Jurkat, Clone E6-1 (cell line): ENCODE data around the gene ZFP91.

ENCODE experiments used
- DNase-seq: peaks from one replicate; pipeline ENCODE4 v3.0.0-alpha.2; 2011; ENCODE audit warnings: low read depth, low spot score
- H3K4me3 ChIP-seq: 2 replicates; pipeline ENCODE4 v1.5.1; 2011; ENCODE audit warnings: mild to moderate bottlenecking, low read length, control low read depth, moderate library complexity

The ZFP91 gene

DNA sequence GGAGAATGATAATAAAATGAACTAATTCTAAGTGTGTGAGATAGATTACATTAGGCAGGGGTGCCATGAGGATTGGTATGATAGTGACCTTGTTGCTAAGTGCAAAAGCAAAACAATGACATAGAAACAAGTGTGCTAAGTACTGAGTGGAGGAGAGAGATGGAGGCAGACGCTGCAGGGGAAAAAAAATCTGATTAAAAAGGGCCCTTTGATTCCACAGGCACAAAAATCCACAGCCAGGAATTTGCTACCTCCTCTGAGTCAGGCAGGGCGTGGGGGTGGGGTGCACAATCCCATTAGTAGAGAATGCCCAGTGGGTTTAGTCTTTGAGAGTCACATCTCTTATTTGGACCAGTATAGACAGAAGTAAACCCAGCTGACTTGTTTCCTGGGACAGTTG lies 43.5 kb downstream of the ZFP91 start, which contains the start of gene CNTF:
Gene CNTF, plus strand, starts transcription at position 322 of the 400 bp plus-strand sequence. CDS start 88 bp downstream, outside the sequence.
- no peak within 1 kb of the TSS for H3K4me3 ChIP-seq
- DNase-seq, result no peak

DNA sequence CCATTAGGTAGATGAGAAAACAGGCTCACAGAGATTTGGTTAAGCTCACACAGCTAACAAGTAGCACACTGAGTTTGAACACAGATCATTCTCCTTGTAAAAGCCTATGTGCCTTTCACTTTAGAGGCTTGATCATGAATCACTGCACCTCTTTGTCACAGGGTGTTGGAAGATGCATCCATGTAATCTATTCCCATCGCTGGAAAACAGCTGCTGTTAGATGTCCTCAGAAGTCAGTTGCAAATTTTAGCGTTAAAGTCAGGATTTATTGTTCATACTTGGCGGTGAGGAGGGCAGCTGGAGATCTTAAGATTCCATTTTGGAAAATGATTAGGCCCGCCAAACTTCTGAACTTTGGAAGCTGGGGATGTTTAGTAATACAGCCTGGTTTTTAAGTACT lies 46.2 kb downstream of the ZFP91 start:
- no peak for DNase-seq
- H3K4me3 ChIP-seq, result no peak overlapping the region

DNA sequence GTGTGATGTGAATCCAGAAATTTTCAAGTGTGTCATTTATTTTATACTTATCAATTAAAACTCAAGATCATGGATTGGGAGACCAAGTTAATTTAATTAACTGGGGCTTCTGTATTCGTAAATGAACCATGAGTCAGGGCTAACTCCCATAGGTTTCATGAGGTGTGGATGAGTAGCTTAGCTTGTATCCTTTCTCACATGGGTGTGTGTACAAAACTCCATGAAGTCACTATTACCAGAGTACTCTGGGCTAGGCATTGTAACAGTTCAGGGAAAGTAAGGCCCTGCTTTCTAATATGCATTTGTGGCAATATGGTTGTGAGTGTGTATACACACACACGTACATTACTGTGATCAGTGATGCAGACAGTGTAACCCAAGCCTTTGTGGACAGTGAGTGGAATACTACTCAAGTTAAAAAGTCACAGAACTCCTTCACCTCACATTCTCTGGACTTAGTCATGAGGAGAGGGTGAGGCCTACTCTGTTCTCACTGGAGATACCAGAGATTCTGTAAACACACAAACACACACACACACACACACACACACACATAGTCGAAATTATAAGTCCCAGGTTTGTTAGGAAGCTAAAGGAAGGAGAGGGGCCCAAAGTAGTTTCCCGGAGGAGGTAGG lies 47.1 kb downstream of the ZFP91 start:
- no peak overlapping the region for H3K4me3 ChIP-seq
- DNase-seq, result no peak

DNA sequence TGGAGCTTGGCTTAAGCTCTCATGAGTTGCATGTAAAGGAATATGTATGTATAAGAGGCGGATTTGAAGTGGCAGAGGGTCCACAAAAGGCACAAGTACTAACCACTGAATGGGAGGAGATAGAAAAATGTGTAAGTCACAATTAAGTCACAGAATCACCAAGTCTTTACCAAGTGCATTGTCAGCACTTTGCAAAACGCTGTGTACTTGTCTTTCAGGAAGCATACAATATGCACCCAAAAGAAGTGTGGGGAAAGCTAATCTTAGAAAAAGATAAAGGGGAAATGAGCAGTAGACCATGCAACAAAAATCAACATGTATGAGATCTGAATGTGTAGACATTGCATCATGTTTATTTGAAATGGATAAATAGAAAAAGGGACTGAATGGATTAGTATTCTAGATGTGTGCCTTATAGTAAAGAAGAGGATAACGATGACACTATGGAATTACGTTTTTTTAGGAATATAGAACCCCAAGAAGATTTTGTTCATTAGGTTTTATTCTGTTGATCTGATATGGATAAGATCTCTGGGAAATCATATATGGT lies 48.1 kb downstream of the ZFP91 start:
- DNase-seq, result no peak
- no peak overlapping the region for H3K4me3 ChIP-seq

DNA sequence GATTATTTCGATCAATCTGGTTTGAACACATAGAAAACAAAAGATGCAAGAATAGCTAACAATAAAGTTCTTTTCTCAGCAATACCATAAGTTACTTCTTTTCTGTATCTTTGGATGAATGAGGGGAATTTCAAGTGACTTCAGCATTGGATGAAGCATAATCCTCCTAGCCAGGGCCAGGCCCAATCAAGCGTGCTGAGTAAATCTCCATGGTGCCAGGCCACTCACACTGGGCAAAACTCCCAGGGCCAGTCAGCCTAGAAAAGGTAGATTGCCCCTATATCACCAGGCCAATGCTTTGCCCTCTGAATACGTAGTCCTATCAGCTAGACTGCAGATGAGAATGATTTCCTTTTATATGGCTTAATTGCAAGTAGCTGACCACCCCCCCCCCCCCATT lies 49.6 kb downstream of the ZFP91 start:
- H3K4me3 ChIP-seq, result no peak overlapping the region
- no peak for DNase-seq

DNA sequence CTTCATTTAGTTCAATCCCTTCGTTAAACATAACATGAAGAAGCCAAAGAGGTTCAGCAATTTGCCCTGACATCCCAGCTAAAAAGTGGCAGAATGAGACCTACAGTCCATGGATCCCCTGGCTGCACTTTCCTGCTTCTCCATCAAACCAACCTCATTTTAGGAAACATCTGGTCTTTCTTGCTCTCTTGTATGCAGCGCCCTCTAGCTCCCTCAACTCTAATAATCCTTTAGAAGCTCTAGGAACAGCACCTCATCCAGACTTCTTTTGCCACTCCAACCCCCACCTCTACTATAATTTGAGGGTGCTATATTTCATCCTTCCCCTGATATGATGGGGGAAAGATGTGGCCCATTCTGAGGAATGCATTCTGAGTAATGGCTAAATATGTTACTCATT lies 51.0 kb downstream of the ZFP91 start:
- peak; percentile 45 for DNase-seq
- H3K4me3 ChIP-seq, result no peak overlapping the region

DNA sequence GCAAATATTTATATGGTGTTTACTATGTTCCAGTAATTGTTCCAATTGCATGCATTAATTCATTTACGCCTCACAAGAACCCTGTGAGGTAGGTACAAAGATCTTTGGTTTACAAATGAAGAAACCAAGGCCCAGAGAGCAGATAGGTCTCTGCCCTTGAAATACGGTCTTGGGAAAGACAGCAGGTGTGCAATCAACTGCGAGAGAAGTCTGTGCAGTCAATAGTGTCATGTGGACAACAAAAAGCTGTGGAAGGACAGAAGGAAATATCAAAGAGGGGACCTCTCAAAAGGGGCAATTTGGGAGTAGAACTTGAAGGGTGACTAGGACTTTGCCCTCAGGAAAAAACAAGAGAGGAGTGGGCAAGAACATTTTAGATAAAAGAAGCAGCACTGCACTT lies 52.5 kb downstream of the ZFP91 start:
- no peak overlapping the region for H3K4me3 ChIP-seq
- no peak for DNase-seq

DNA sequence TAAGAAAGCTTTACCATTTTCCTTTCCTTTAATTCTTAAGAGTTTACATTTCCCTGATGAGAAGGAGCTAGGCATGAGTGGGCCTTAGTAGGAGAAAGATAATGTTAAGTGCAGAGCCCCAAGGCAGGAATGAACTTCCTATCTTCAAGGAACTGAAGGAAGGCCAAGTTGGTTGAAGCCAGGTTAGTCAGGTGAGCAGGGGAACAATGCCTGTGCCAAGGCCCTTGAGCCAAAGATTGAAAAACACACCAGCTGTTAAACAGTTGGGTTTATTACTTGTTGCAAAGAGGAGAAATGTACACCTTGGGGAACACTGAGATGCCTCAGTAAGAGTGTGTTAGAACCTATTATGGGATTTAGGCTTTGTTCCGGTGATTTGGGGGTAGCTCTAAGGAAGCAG lies 53.6 kb downstream of the ZFP91 start:
- H3K4me3 ChIP-seq, result no peak overlapping the region

DNA sequence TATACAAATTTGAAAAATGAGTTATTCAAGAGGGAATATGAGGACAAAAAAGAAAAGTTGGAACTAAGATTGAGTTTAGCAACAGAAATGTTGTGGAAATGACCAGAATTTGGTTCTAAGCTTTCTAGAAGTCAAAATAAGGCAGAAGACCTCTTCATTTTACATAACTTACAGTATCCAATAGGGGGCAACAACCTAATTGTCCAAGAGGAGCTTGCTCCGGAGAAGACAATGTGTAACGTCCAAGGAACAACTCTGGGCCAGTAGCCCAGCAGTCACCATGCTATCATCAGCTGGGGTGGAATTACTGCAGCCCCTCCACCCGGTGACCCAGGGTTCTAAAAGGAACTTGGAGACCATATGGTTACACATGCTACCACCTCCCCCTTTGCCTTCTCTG lies 57.7 kb downstream of the ZFP91 start:
- no peak for DNase-seq
- no peak overlapping the region for H3K4me3 ChIP-seq

More for the DNA sequence above, 53.6 kb downstream of the ZFP91 start:
- DNase-seq, result no peak

DNA sequence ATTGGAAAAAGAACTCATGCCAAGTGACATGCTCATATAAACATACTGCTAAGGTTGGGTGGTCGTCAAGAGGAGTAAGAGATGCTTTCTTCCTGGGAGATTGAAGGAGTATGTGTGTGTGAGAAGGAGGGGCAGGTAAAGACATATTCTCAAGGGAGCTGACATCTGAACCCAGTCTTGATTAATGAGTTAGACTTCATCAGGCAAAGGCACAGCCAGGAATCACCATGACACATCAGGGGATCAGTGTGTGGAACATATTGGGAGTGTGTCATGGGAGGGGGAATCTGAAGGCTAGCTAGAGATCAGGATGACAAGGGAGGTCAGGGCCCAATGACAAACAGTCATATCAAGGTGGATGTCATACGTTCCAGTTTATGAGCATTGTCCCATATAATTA lies 58.5 kb downstream of the ZFP91 start:
- no peak overlapping the region for H3K4me3 ChIP-seq
- no peak for DNase-seq

DNA sequence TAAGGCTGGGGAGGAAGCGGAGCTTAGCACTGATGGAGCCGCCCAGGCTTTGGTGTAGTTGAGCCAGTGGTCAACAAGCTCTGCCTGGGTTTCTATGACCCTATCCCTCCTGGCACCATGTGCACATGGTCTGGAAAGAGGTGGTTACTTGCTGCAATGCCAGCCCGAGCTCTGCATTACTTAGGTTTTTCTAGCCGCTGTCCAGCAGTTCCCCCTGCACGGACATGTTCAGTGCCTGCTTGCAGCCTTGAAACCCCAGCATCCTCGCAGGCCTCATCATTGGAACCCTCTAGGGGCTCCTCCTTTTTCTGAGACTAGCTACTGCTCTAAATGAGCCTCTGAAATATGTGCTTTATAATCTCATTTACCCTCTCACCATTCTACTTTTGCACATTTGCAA lies 60.2 kb downstream of the ZFP91 start:
- no peak for DNase-seq
- H3K4me3 ChIP-seq, result no peak overlapping the region

DNA sequence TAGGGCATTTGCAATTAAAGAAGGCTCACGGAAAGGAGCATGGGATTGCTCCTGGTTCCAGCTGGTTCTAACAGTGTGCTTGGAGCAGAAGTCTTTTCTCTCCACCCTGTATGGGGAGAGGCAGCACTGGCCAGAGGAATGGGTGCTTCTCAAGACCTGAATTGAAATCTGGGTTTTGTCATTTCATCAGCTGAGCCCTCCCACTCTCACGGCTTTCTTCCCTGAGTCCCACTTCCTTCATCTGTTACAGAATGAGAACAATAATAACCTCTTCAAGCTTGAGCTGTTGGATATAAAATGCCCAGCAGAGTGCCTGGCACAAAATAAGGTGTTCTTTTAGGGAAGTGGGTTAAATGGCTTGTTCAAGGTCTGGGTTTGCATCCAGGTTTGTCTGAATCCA lies 60.8 kb downstream of the ZFP91 start:
- H3K4me3 ChIP-seq, result no peak overlapping the region
- no peak for DNase-seq

DNA sequence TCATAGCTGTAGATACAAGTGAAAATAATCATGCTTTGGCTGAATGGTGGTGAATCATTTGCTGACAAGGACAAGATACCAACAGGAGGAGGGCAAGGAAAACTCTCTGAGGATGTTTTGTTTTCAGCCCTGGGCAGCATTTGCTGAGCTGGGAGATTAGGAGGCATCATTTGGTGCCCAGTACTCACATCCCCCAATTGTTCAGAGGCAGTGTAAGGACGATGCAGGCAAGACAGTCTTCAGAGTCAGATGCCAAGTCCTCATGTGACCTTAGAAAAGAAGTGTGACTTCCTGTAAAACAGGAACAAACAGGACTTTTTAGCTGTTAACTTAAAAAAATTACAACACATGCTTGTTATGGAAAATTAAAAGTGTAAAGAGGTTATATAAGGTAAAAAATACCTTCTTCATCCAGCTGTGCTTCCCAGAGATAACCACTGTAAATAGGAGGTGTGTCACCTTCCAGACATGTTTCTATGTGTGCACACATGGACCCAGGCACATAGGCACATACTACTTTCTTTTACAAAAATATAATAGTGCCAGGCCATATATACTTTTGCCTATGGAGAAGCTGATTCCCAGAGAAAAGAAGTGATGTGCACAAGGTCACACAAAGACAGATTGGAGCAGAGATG lies 61.6 kb downstream of the ZFP91 start:
- H3K4me3 ChIP-seq, result no peak overlapping the region
- DNase-seq, result peak; percentile 28

DNA sequence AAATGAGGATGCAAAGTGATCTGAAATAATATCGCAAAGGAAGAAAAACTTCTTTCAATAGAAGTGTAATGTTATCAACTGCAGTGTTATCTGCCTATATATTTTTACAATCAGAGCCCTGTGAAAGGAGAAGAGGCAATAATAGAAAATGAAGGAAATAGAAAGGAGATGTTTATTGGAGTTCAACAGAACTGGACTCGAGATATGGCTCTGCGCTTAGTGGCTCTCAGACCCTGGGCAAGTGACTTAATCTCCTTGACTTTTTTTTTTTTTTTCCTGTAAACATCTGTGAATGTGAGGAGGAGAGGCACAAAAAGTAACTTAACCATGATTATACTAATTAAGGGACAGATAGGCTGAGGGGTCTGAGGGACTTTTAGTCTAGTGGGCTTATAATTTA lies 62.5 kb downstream of the ZFP91 start:
- H3K4me3 ChIP-seq, result no peak overlapping the region
- DNase-seq, result no peak

DNA sequence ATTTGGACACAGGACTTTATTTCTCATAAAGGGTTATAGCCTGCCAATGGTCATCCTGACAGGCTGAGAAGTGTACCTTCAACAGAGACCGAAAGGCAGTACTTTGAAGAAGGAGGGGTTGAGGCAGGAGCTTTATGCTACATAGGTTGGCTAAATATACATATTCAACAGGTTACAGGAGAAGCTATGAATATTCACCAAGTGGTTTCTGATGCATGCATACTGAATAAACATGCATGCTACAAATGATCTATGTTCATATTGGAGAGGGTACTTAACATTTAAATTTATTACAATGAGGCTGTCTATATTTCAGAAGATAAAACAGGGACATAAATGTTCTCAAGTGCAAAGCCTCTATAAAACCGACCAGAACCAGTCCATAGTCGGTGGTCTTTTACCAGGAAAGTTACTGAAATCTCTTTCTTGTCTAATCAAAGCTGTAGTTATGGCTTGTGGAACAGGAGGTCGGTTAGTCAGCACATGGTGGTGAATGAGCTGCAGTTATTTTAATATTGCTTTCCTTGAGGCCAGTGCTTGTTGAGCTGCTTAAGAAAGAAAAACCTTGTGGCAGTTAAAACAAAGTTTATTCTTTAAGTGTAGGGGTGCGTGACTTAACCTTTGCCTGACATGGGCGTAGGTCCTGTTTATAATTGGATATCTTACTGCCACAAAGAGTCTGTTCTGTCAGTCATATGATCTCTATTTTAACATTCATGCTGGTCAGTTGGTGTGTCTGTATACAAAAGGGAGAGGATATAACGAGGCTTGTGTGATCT lies 63.1 kb downstream of the ZFP91 start:
- H3K4me3 ChIP-seq, result no peak overlapping the region
- no peak for DNase-seq

DNA sequence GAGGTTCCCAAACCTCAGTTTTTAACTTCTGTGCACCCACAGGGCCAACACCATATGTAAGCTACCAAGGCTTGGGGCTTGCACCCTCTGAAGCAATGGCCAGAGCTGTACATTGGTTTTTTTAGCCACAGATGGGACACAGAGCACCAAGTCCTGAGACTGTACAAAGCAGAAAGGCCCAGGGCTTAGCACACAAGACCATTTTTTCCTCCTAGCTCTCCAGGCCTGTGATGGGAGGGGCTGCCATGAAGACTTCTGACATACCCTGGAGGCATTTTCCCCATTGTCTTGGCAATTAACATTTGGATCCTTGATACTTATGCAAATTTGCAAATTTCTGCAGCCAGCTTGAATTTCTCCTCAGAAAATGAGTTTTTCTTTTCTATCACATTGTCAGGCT lies 67.0 kb downstream of the ZFP91 start:
- H3K4me3 ChIP-seq, result no peak overlapping the region
- no peak for DNase-seq

DNA sequence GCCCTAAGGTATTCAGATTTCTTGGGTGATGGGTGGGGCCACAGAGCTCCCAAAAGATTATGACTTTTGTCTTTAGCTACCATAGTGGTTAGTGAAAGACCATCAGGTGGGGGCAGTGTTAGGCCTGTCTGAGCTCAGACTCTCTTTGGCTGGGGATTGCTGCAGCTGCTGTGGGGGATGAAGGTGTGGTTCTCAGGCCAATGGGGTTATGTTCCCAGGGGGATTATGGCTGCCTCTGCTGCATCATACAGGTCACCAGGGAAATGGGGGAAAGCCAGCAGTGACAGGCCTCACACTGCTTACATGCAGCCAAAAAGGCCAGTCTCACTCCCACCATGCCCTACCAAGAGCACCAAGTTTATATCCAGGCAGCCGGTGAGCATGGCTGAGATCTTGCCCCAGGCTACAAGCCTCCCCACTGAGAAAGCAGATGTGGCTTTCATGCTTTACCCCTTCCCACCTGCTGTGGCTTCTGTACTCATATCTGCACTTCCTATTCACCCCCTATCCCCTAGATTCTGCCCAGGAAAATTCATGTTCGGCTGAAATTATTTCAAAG lies 68.4 kb downstream of the ZFP91 start:
- DNase-seq, result peak; percentile 61
- no peak overlapping the region for H3K4me3 ChIP-seq

DNA sequence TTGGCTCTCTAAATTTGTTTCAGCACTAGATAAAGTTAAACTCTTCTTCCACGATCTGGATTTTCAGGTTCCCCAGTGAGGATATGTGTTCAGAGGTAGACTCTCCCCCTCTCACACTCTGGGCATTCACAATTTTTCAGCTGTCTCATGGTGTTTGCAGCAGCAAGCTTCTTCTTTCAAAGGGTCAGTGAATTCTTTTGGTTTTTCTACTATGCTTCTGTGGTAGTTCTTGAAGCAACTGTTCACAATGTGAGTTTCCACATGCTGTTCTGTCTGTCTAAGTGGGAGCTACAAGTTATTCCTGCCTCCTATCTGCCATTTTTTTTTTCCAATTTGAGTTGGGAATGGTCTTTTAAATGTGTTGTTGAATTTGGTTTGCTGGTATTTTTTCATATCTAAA lies 69.0 kb downstream of the ZFP91 start:
- no peak overlapping the region for H3K4me3 ChIP-seq
- no peak for DNase-seq

DNA sequence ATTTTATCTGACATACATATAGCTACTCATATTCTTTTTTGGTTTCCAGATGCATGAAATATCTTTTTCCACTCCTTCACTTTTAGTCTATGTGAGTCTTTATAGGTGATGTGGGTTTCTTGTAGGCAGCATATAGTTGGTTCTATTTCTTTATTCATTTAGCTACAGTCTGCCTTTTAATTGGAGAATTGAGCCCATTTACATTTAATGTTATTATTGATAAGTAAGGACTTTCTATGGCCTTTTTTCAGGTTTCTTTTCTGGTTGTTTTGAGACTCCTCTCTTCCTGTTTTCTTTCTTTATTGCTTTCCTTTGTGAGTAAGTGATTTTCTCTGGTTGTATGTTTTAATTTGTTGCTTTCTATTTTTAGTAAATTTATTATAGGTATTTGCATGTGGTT lies 70.8 kb downstream of the ZFP91 start:
- no peak overlapping the region for H3K4me3 ChIP-seq
- DNase-seq, result no peak

DNA sequence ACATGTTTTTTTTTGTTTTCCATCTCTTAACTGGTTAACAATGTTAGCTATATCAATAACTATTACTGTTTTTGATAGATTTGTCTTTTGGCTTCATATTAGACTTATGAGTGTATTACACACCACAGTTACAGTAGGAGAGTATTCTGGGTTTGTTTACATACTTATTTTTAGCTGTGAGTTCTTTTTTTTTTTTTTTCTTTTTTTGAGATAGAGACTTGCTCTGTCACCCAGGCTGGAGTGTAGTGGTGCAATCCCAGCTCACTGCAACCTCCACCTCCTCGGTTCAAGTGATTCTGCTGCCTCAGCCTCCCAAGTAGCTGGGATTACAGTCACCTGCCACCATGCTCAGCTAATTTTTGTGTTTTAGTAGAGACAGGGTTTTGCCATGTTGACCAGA lies 71.6 kb downstream of the ZFP91 start:
- H3K4me3 ChIP-seq, result no peak overlapping the region
- no peak for DNase-seq
